GM23248 (cell line): ENCODE measurements around the gene PYGB. TPM values are rescaled to one million over a fixed set of nuclear protein-coding genes. Genes with fewer than 3 reads are reported as not detected.

Experiments used
- DNase-seq: peaks from one replicate; pipeline ENCODE4 v3.0.0-alpha.2; 2015
- H2AFZ ChIP-seq: fragments of 200-600 bp; sonication (generic); 2 replicates; pipeline ENCODE4 v1.6.1; 2016; ENCODE audit warnings: antibody characterized with exemption
- H3F3A ChIP-seq: fragments of 200-600 bp; sonication (generic); 2 replicates; pipeline ENCODE4 v1.6.1; 2016; ENCODE audit warnings: mild to moderate bottlenecking, antibody characterized with exemption, mixed run types; ENCODE audit not compliant: insufficient read depth
- H3K27ac ChIP-seq: fragments of 200-600 bp; sonication (generic); 2 replicates; pipeline ENCODE4 v1.5.1; 2016; ENCODE audit warnings: mild to moderate bottlenecking
- H3K27me3 ChIP-seq: fragments of 200-600 bp; sonication (generic); replicated peaks from 2 replicates; pipeline ENCODE4 v1.6.1; 2016; ENCODE audit warnings: mild to moderate bottlenecking; ENCODE audit not compliant: insufficient read depth
- H3K36me3 ChIP-seq: fragments of 200-600 bp; sonication (generic); 2 replicates; pipeline ENCODE4 v1.6.1; 2016; ENCODE audit warnings: low read depth, mild to moderate bottlenecking
- H3K4me1 ChIP-seq: fragments of 200-600 bp; sonication (generic); 2 replicates; pipeline ENCODE4 v1.6.1; 2016; ENCODE audit warnings: mild to moderate bottlenecking; ENCODE audit not compliant: insufficient read depth
- H3K4me2 ChIP-seq: fragments of 200-600 bp; sonication (generic); one replicate; pipeline ENCODE4 v1.6.1; 2016; ENCODE audit warnings: mild to moderate bottlenecking; ENCODE audit not compliant: unreplicated experiment
- H3K4me3 ChIP-seq: fragments of 200-600 bp; sonication (generic); 2 replicates; pipeline ENCODE4 v1.5.1; 2016; ENCODE audit warnings: mild to moderate bottlenecking
- H3K79me2 ChIP-seq: fragments of 200-600 bp; sonication (generic); 2 replicates; pipeline ENCODE4 v1.6.1; 2016; ENCODE audit warnings: mild to moderate bottlenecking; ENCODE audit not compliant: insufficient read depth
- H3K9ac ChIP-seq: fragments of 200-600 bp; sonication (generic); 2 replicates; pipeline ENCODE4 v1.6.1; 2016; ENCODE audit warnings: mild to moderate bottlenecking
- H3K9me2 ChIP-seq: fragments of 200-600 bp; sonication (generic); 2 replicates; pipeline ENCODE4 v1.6.1; 2016; ENCODE audit warnings: mixed run types, mild to moderate bottlenecking, moderate library complexity; ENCODE audit not compliant: insufficient read depth
- H3K9me3 ChIP-seq: fragments of 200-600 bp; sonication (generic); one replicate; pipeline ENCODE4 v1.6.1; 2017; ENCODE audit warnings: low read depth
- H4K20me1 ChIP-seq: fragments of 200-600 bp; sonication (generic); 2 replicates; pipeline ENCODE4 v1.6.0; 2016; ENCODE audit not compliant: insufficient read depth
- EZH2 ChIP-seq: fragments of 200-600 bp; sonication (generic); IDR thresholded peaks from 2 replicates; pipeline ENCODE4 v1.6.1; 2018; ENCODE audit warnings: antibody characterized with exemption, mild to moderate bottlenecking; ENCODE audit not compliant: insufficient read depth, poor library complexity, severe bottlenecking
- EZH2phosphoT487 ChIP-seq: fragments of 200-600 bp; sonication (generic); IDR thresholded peaks from 2 replicates; pipeline ENCODE4 v1.6.1; 2018; ENCODE audit warnings: antibody characterized with exemption, moderate library complexity, mild to moderate bottlenecking, low read depth; ENCODE audit not compliant: insufficient read depth
- WGBS, 2 experiments: methylation state at CpG; one replicate each; pipeline ENCODE4 v1.1.6; 2015 to 2017; ENCODE audit warnings: low lambda C conversion rate in 2 of 2, low coverage in 1 of 2; ENCODE audit errors: missing lambda C conversion rate in 2 of 2; 5-methylcytosine and 5-hydroxymethylcytosine counted together
- in situ Hi-C: fragments of 300-500 bp; cut with MboI; formaldehyde crosslinking; loops from 2 replicates; pipeline ENCODE4 v1.15.0; 2020
- polyA plus RNA-seq: library from polyadenylated mRNA; unstranded; fragments of >200 nt; fragmentation: Nextera tagmentation; extraction: Ambion mirVana; gene quantifications from 2 replicates; pipeline ENCODE4 v1.2.1, GENCODE V29; 2016
- total RNA-seq: library from RNA; depleted of rRNA; stranded (reverse); fragments of >200 nt; shearing (Covaris generic); gene quantifications from 2 replicates; pipeline ENCODE4 v1.2.3, GENCODE V29; 2014

PYGB gene
- total and polyA plus RNA-seq, 2 experiments from 2014 or later: 74.1 to 116 TPM

DNA sequence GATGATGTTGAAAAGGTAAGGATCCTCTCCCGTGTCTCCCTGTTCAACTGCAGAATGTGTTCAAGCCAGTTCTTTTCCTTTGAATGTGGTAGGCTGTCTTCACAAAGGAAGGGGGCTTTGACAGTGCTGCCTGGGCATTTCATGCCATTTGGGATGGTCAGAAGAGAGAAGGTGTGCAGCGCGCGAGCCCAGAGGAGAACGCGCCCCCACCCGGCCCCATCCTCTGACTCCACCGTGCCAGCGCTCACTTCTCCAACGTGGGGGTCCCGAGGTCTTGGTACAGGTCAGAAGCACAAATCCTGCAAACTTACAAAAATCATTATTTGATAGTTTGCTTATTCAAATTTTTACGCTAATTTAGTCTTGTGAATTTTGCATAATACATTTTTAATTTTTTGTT lies 38.0 kb upstream of the PYGB start:
- H3K4me2 ChIP-seq: no peak overlapping the region
- H3K9ac ChIP-seq: no peak overlapping the region
- H4K20me1 ChIP-seq: no peaks in the 10 kb centered on the region
- H3K27ac ChIP-seq: no peak overlapping the region
- H3K4me3 ChIP-seq: no peak overlapping the region
- no peak overlapping the region for H2AFZ ChIP-seq
- DNase-seq: no peak
- H3K4me1 ChIP-seq: no peaks in the 10 kb centered on the region
- peaks cover 20% of the 10 kb centered on the region; the same call in 1 of the 2 replicates for H3K36me3 ChIP-seq
- H3K27me3 ChIP-seq: no peaks in the 10 kb centered on the region
- 97% methylated on average over 12 of the region's 12 CpGs for WGBS, 2 experiments
- no peak for TF ChIP-seq EZH2phosphoT487
- in situ Hi-C loops: no loop called here
- H3K9me3 ChIP-seq: no peaks in the 10 kb centered on the region
- peaks cover 42% of the 10 kb centered on the region for H3K79me2 ChIP-seq
- H3K9me2 ChIP-seq: no peaks in the 10 kb centered on the region
- no peaks in the 10 kb centered on the region for H3F3A ChIP-seq

DNA sequence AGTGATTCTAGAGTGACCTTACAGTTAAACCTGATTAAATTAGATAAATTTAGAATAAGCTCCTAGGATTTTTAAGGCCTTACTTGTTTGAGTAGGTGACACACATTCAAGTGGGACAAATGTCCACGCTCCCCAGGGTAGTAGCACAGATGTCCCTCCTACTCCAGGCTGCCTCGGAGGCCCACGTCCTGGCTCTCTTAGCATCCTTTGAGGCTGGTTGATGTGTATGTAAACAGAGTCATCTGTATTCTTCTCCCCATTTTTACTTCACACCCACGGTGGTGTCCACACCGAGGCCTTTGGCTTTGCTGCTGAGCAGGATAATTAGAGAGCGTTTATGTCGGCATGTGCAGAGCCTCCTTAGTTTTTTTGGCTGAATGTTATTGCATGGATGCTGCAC lies 36.6 kb upstream of the PYGB start:
- Histone ChIP-seq H3K36me3 (peaks cover 26% of the 10 kb centered on the region; the same call in 1 of the 2 replicates), H3K9me3 (no peaks in the 10 kb centered on the region), H3K27me3 (no peaks in the 10 kb centered on the region), H3K4me2 (no peak overlapping the region), H3K27ac (no peak overlapping the region), H3K4me1 (no peaks in the 10 kb centered on the region), H2AFZ (no peak overlapping the region), H3K4me3 (no peak overlapping the region), H4K20me1 (no peaks in the 10 kb centered on the region), H3K9me2 (no peaks in the 10 kb centered on the region), H3K79me2 (peaks cover 31% of the 10 kb centered on the region), H3F3A (no peaks in the 10 kb centered on the region), H3K9ac (no peak overlapping the region)
- in situ Hi-C loops: no loop called here
- DNase-seq: no peak
- no peak for TF ChIP-seq EZH2
- 81 to 89% methylated on average over 7 of the region's 7 CpGs for WGBS, 2 experiments

DNA sequence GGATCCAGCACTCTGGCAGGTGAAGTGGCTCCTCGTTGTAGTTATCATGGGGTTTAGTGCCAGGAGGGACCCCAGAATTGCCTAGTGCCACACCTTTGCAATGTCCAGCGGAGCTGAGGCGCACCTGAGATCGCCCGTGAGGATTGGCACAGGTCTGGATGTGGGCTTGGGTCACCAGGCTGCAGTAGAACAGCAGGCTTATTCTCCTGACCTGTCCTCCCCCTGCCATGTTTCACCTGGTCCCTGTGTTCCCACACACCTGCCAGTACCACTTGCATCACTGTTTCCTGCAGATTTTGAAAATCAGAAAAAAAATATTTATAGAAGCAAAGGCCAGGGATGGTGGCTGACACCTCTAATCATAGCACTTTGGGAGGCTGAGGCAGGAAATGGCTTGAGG lies 35.6 kb upstream of the PYGB start:
- H3K27me3 ChIP-seq: no peaks in the 10 kb centered on the region
- H2AFZ ChIP-seq: no peak overlapping the region
- H3K9me3 ChIP-seq: no peaks in the 10 kb centered on the region
- H3K4me3 ChIP-seq: no peak overlapping the region
- H3K4me2 ChIP-seq: no peak overlapping the region
- H4K20me1 ChIP-seq: no peaks in the 10 kb centered on the region
- no peak overlapping the region for H3K27ac ChIP-seq
- WGBS, 2 experiments: 89 to 90% methylated on average over 5 of the region's 5 CpGs
- no peak for DNase-seq
- no peaks in the 10 kb centered on the region for H3K9me2 ChIP-seq
- no peak overlapping the region for H3K9ac ChIP-seq
- H3K36me3 ChIP-seq: peaks cover 26% of the 10 kb centered on the region; the same call in 1 of the 2 replicates
- H3K4me1 ChIP-seq: no peaks in the 10 kb centered on the region
- in situ Hi-C loops: no loop called here
- no peaks in the 10 kb centered on the region for H3F3A ChIP-seq
- peaks cover 21% of the 10 kb centered on the region; the same call in 1 of the 2 replicates for H3K79me2 ChIP-seq
- TF ChIP-seq EZH2phosphoT487 (no peak), EZH2 (no peak)

DNA sequence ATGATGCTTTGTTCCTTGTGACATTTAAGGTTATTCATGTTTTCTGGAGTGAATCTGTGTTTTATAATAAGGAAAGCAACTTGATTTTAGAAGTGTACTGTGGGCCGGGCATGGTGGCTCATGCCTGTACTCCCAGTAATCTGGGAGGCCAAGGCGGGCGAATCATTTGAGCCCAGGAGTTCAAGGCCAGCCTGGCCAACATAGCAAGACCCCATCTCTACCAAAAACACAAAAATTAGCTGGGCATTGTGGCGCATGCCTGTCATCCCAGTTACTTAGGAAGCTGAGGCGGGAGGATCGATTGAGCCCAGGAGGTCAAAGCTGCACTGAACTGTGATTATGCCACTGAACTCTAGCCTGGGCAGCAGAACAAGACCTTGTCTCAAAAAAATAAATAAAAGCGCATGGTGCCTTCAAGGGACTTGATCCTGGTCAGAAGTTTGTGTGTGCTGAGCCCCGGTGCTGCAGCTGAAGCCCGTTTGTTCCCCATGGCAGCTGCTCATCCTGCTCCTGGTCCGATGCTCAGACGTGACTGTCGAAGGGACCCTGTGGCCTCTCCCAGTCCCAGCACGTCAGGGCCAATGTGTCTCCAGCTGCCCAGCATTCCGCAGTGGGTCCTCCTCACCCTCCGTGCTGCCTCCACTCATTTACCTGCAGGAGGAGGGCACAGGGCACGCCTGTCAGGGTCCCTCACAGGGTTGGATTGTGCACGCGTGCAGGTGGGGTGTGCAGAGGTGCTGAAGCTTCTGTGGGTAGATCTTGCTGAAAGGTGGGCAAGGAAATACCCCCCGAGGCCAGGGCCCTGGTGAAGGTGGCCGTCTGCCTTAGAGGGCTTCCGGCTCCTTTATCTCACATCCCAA lies 34.1 kb upstream of the PYGB start:
- Histone ChIP-seq H3K4me2 (no peak overlapping the region), H3F3A (no peaks in the 10 kb centered on the region), H3K27ac (no peak overlapping the region), H2AFZ (no peak overlapping the region), H3K36me3 (peaks cover 26% of the 10 kb centered on the region; the same call in 1 of the 2 replicates), H3K79me2 (peaks cover 9% of the 10 kb centered on the region; the same call in 1 of the 2 replicates), H4K20me1 (no peaks in the 10 kb centered on the region), H3K4me1 (no peaks in the 10 kb centered on the region), H3K4me3 (no peak overlapping the region), H3K9me3 (no peaks in the 10 kb centered on the region), H3K9ac (no peak overlapping the region), H3K9me2 (no peaks in the 10 kb centered on the region), H3K27me3 (no peaks in the 10 kb centered on the region)
- TF ChIP-seq EZH2 (no peak), EZH2phosphoT487 (no peak)
- DNase-seq: no peak
- 94% methylated on average over 21 of the region's 21 CpGs for WGBS, 2 experiments
- in situ Hi-C loops: no loop called here
